Panc1 (cell line): ENCODE data around the gene COX5A.

ENCODE experiments used
- CTCF ChIP-seq: fragments of 450-650 bp; IDR thresholded peaks from 2 replicates; pipeline ENCODE4 v1.5.1; 2017; ENCODE audit warnings: mild to moderate bottlenecking
- POLR2AphosphoS5 ChIP-seq: IDR thresholded peaks from 2 replicates; pipeline ENCODE4 v1.6.1; 2012; ENCODE audit warnings: mild to moderate bottlenecking, low read depth, low read length, moderate library complexity
- TCF7L2 ChIP-seq: IDR thresholded peaks from 2 replicates; pipeline ENCODE4 v1.6.1; 2011; ENCODE audit warnings: mild to moderate bottlenecking, low read depth, low read length, inconsistent platforms

- TF ChIP-seq CTCF (no peak), POLR2AphosphoS5 (no peak), TCF7L2 (no peak)
Observed at GRCh38 chr15:74959586-74959939, 21.7 kb upstream of the COX5A start.
